HepG2 (cell line): ENCODE measurements around the gene UCP3. TPM values are rescaled to one million over a fixed set of nuclear protein-coding genes. Genes with fewer than 3 reads are reported as not detected.

Experiments
- ATF4 ChIP-seq, 2 experiments: fragments of 450-650 bp in 1 of 2; sonication (generic) in 1 of 2; formaldehyde crosslinking; IDR thresholded peaks; 2 replicates each; pipeline versions ENCODE4 v1.5.0 to v1.8.0; 2020 to 2022; ENCODE audit warnings: mild to moderate bottlenecking in 1 of 2, missing genetic modification reagents in 1 of 2
- CEBPZ ChIP-seq: IDR thresholded peaks from 2 replicates; pipeline ENCODE4 v1.6.1; 2012; ENCODE audit warnings: low read length, improper control_type of control experiment
- CSRNP2 ChIP-seq: sonication (generic); formaldehyde crosslinking; conservative IDR thresholded peaks from 2 replicates; pipeline ENCODE4 v1.8.0; 2022; ENCODE audit warnings: low read depth, missing genetic modification reagents
- ELF4 ChIP-seq: sonication (generic); formaldehyde crosslinking; IDR thresholded peaks from 2 replicates; pipeline ENCODE4 v1.5.0; 2020; ENCODE audit warnings: missing genetic modification reagents, mild to moderate bottlenecking, moderate library complexity, borderline replicate concordance
- GTF3A ChIP-seq: sonication (generic); formaldehyde crosslinking; conservative IDR thresholded peaks from 2 replicates; pipeline ENCODE4 v1.4.0; 2020; ENCODE audit warnings: mild to moderate bottlenecking, missing genetic modification reagents
- JUN ChIP-seq: sonication (generic); formaldehyde crosslinking; IDR thresholded peaks from 2 replicates; pipeline ENCODE4 v1.4.0; 2020; ENCODE audit warnings: mild to moderate bottlenecking, missing genetic modification reagents
- MTF1 ChIP-seq: sonication (generic); formaldehyde crosslinking; IDR thresholded peaks from 2 replicates; pipeline ENCODE4 v1.5.0; 2020; ENCODE audit warnings: missing genetic modification reagents
- NCOR1 ChIP-seq: fragments of 200-600 bp; sonication (generic); IDR thresholded peaks from 2 replicates; pipeline ENCODE4 v1.7.0; 2017; ENCODE audit warnings: antibody characterized with exemption, low read length, borderline replicate concordance
- NKX3-1 ChIP-seq: sonication (generic); formaldehyde crosslinking; IDR thresholded peaks from 2 replicates; pipeline ENCODE4 v1.5.0; 2020; ENCODE audit warnings: missing genetic modification reagents
- NR1H2 ChIP-seq: sonication (generic); formaldehyde crosslinking; IDR thresholded peaks from 2 replicates; pipeline ENCODE4 v1.8.1; 2022; ENCODE audit warnings: low read depth, missing genetic modification reagents, borderline replicate concordance
- PHF5A ChIP-seq: IDR thresholded peaks from one replicate; pipeline ENCODE4 v1.6.1; 2018; ENCODE audit warnings: low read depth, missing genetic modification reagents; ENCODE audit not compliant: unreplicated experiment
- PPARG ChIP-seq: conservative IDR thresholded peaks from 2 replicates; pipeline ENCODE4 v1.6.1; 2016; ENCODE audit warnings: missing biosample characterization, missing genetic modification reagents
- SMARCE1 ChIP-seq: fragments of 450-650 bp; IDR thresholded peaks from 2 replicates; pipeline ENCODE4 v1.6.1; 2017; ENCODE audit warnings: borderline replicate concordance
- THAP9 ChIP-seq: sonication (generic); formaldehyde crosslinking; IDR thresholded peaks from 2 replicates; pipeline ENCODE4; 2020; ENCODE audit warnings: missing genetic modification reagents, mild to moderate bottlenecking, borderline replicate concordance
- YEATS2 ChIP-seq: sonication (generic); formaldehyde crosslinking; IDR thresholded peaks from 2 replicates; pipeline ENCODE4 v1.4.0; 2020; ENCODE audit warnings: missing genetic modification reagents, borderline replicate concordance
- ZFP36 ChIP-seq: fragments of 150-350 bp; IDR thresholded peaks from 2 replicates; pipeline ENCODE4 v1.6.1; 2018; ENCODE audit warnings: borderline replicate concordance, low read length, low read depth; ENCODE audit not compliant: partially characterized antibody
- ZNF331 ChIP-seq: sonication (generic); formaldehyde crosslinking; IDR thresholded peaks from 2 replicates; pipeline ENCODE4 v1.4.0; 2020; ENCODE audit warnings: missing genetic modification reagents
- ZNF569 ChIP-seq: sonication (generic); formaldehyde crosslinking; IDR thresholded peaks from 2 replicates; pipeline ENCODE4 v1.5.0; 2020; ENCODE audit warnings: mild to moderate bottlenecking, missing genetic modification reagents, moderate library complexity, borderline replicate concordance
- ZNF713 ChIP-seq: sonication (generic); formaldehyde crosslinking; IDR thresholded peaks from 2 replicates; pipeline ENCODE4 v1.4.0; 2020; ENCODE audit warnings: mild to moderate bottlenecking, missing genetic modification reagents
- ZNF776 ChIP-seq: sonication (generic); formaldehyde crosslinking; IDR thresholded peaks from 2 replicates; pipeline ENCODE4 v1.4.0; 2020; ENCODE audit warnings: mild to moderate bottlenecking, missing genetic modification reagents
- ZNF83 ChIP-seq: sonication (generic); formaldehyde crosslinking; IDR thresholded peaks from 2 replicates; pipeline ENCODE4 v1.4.0; 2020; ENCODE audit warnings: missing genetic modification reagents, mild to moderate bottlenecking, borderline replicate concordance
- polyA plus RNA-seq, 8 experiments: library from polyadenylated mRNA; depleted of rRNA in 3 of 8; stranded (reverse) in 7 of 8; unstranded in 1 of 8; fragments of >200 nt; fragmentation: Illumina TruSeq in 4 of 8; extraction: Trizol in 4 of 8; gene quantifications; 2 replicates each; pipeline versions ENCODE4 v1.2.1 to v1.2.3, GENCODE V29; 2011 to 2016; ENCODE audit warnings: low read depth in 4 of 8, missing spikeins in 1 of 8, mixed read lengths in 1 of 8; ENCODE audit not compliant: insufficient read depth in 1 of 8
- total RNA-seq, 5 experiments: library from RNA; depleted of rRNA; stranded (reverse); fragments of >200 nt; fragmentation: Illumina TruSeq; extraction: Trizol; gene quantifications; 2 replicates each; pipeline ENCODE4 v1.2.3, GENCODE V29; 2016; ENCODE audit warnings: low read depth in 1 of 5

The UCP3 gene
- total and polyA plus RNA-seq, 2 of the 13 experiments (the other 11 are each of a cell fraction or from before 2014, with no cell fraction given): 0.37 TPM; not detected in 1

- no peak for TF ChIP-seq THAP9 (CRISPR knock-in tag)
- TF ChIP-seq PHF5A (CRISPR knock-in tag): no peak
- no peak for TF ChIP-seq MTF1 (CRISPR knock-in tag)
- no peak for TF ChIP-seq ELF4
- no peak for TF ChIP-seq YEATS2 (CRISPR knock-in tag)
- TF ChIP-seq ZNF713 (CRISPR knock-in tag): no peak
- no peak for TF ChIP-seq CSRNP2 (CRISPR knock-in tag)
- no peak for TF ChIP-seq JUN
- no peak for TF ChIP-seq ZFP36
- no peak for TF ChIP-seq ATF4 (CRISPR knock-in tag; IDR thresholded peaks at IDR 0.05)
- no peak for TF ChIP-seq GTF3A (CRISPR knock-in tag)
- TF ChIP-seq ZNF83: 0 out of 2 replicates have a peak, but pooled peaks have one; percentile 71
- TF ChIP-seq ZNF776 (CRISPR knock-in tag): no peak
- no peak for TF ChIP-seq NKX3-1 (CRISPR knock-in tag)
- TF ChIP-seq NCOR1: no peak
- no peak for TF ChIP-seq SMARCE1
- no peak for TF ChIP-seq CEBPZ
- no peak for TF ChIP-seq ZNF569
- no peak for TF ChIP-seq PPARG (CRISPR knock-in tag)
- TF ChIP-seq NR1H2 (CRISPR knock-in tag): no peak
- peak; percentile 28; the same call in 1 of the 2 replicates for TF ChIP-seq ZNF331 (CRISPR knock-in tag)
These were observed 57.8 kb downstream of the UCP3 start, which contains the start of gene DNAJB13 (continued) for GRCh38 chr11:73950869-73951710.
